SK-N-SH (cell line): ENCODE data around the gene BTN3A1. TPM values are rescaled to one million over a fixed set of nuclear protein-coding genes. Genes with fewer than 3 reads are reported as not detected.

Experiments
- CTCF ChIA-PET: fragments of 300-600, 350-600 bp; formaldehyde crosslinking; extraction: SDS; loops from one replicate; lab custom pipeline; 2021; lab: Yijun Ruan, JAX
- POLR2A ChIA-PET: fragments of 350-600 bp; sonication (Branson Sonifier 250); formaldehyde crosslinking; extraction: SDS; loops from one replicate; lab custom pipeline; 2020; ENCODE audit warnings: antibody characterized with exemption, inconsistent platforms; lab: Yijun Ruan, JAX
- DNase-seq: peaks from one replicate; pipeline ENCODE4 v3.0.0; 2012
- H2AFZ ChIP-seq: fragments of 200-600 bp; sonication (generic); 2 replicates; pipeline ENCODE4 v1.8.1; 2016; ENCODE audit warnings: antibody characterized with exemption, mild to moderate bottlenecking, low read depth
- H3F3A ChIP-seq: fragments of 200-600 bp; sonication (generic); replicated peaks from 2 replicates; pipeline ENCODE3; 2016; ENCODE audit warnings: antibody characterized with exemption, mild to moderate bottlenecking; ENCODE audit not compliant: insufficient read depth
- H3K27ac ChIP-seq, 2 experiments: fragments of 200-500 bp in 1 of 2; fragments of 200-600 bp in 1 of 2; sonication (Bioruptor generic) in 1 of 2; sonication (generic), shearing (Covaris generic) in 1 of 2; 2 replicates each; pipeline versions ENCODE4 v1.5.1 to v1.6.1; 2014 to 2016; ENCODE audit warnings: low read depth in 2 of 2, inconsistent platforms in 1 of 2, low read length in 1 of 2, mild to moderate bottlenecking in 1 of 2, mixed read lengths in 1 of 2
- H3K27me3 ChIP-seq: fragments of 200-600 bp; sonication (generic), shearing (Covaris generic); 2 replicates; pipeline ENCODE4 v1.6.1; 2016; ENCODE audit warnings: mixed run types; ENCODE audit not compliant: insufficient read depth
- H3K36me3 ChIP-seq, 2 experiments: fragments of 200-500 bp in 1 of 2; fragments of 200-600 bp in 1 of 2; sonication (Bioruptor generic) in 1 of 2; sonication (generic) in 1 of 2; replicated peaks in 1 of 2; 2 replicates each; pipeline versions ENCODE3 to v1.5.1; 2014 to 2016; ENCODE audit warnings: low read length in 1 of 2, mild to moderate bottlenecking in 1 of 2; ENCODE audit not compliant: insufficient read depth in 2 of 2, control insufficient read depth in 1 of 2
- H3K4me1 ChIP-seq, 2 experiments: fragments of 200-500 bp in 1 of 2; fragments of 200-600 bp in 1 of 2; sonication (Bioruptor generic) in 1 of 2; sonication (generic), shearing (Covaris generic) in 1 of 2; 2 replicates each; pipeline versions ENCODE4 v1.5.1 to v1.6.1; 2014 to 2016; ENCODE audit warnings: low read depth in 1 of 2, low read length in 1 of 2, mixed run types in 1 of 2; ENCODE audit not compliant: insufficient read depth in 2 of 2, control insufficient read depth in 1 of 2
- H3K4me2 ChIP-seq: fragments of 200-600 bp; sonication (generic), shearing (Covaris generic); 2 replicates; pipeline ENCODE4 v1.6.1; 2017; ENCODE audit warnings: mixed run types
- H3K4me3 ChIP-seq, 2 experiments: fragments of 200-500 bp in 1 of 2; fragments of 200-600 bp in 1 of 2; sonication (Bioruptor generic) in 1 of 2; sonication (generic), shearing (Covaris generic) in 1 of 2; 2 replicates each; pipeline versions ENCODE4 v1.5.1 to v1.8.1; 2014 to 2016; ENCODE audit warnings: low read depth in 2 of 2, inconsistent platforms in 1 of 2, low read length in 1 of 2, mild to moderate bottlenecking in 1 of 2, mixed read lengths in 1 of 2, moderate library complexity in 1 of 2
- H3K79me2 ChIP-seq: fragments of 200-600 bp; sonication (generic); 2 replicates; pipeline ENCODE4 v1.8.1; 2017; ENCODE audit warnings: mild to moderate bottlenecking; ENCODE audit not compliant: insufficient read depth
- H3K9ac ChIP-seq: fragments of 200-600 bp; sonication (generic); 2 replicates; pipeline ENCODE4 v1.6.1; 2017; ENCODE audit warnings: mixed run types
- H3K9me2 ChIP-seq: fragments of 200-600 bp; sonication (generic); 2 replicates; pipeline ENCODE4 v1.6.1; 2017; ENCODE audit warnings: mixed run types
- H3K9me3 ChIP-seq: fragments of 200-600 bp; sonication (generic); 2 replicates; pipeline ENCODE4 v1.6.1; 2017; ENCODE audit warnings: mixed run types, mild to moderate bottlenecking, moderate library complexity
- H4K20me1 ChIP-seq: fragments of 200-600 bp; sonication (generic); 2 replicates; pipeline ENCODE4 v1.6.1; 2017; ENCODE audit warnings: mild to moderate bottlenecking, mixed run types; ENCODE audit not compliant: insufficient read depth
- CHD2 ChIP-seq: fragments of 150-350 bp; IDR thresholded peaks from 2 replicates; pipeline ENCODE4 v1.6.1; 2018; ENCODE audit warnings: low read length; ENCODE audit not compliant: partially characterized antibody
- CTCF ChIP-seq: fragments of 200-600 bp; sonication (generic); IDR thresholded peaks from 2 replicates; pipeline ENCODE4 v1.6.1; 2017; ENCODE audit warnings: antibody characterized with exemption, mild to moderate bottlenecking, moderate library complexity
- EP300 ChIP-seq, 2 experiments: IDR thresholded peaks; 2 replicates each; pipeline versions ENCODE4 v1.4.0 to v1.6.1; 2012; ENCODE audit warnings: borderline replicate concordance in 1 of 2, low read depth in 1 of 2, low read length in 1 of 2
- GABPA ChIP-seq: IDR thresholded peaks from 2 replicates; pipeline ENCODE4 v1.4.0; 2012; ENCODE audit warnings: low read depth, mild to moderate bottlenecking
- IRF3 ChIP-seq: fragments of 150-350 bp; IDR thresholded peaks from 2 replicates; pipeline ENCODE4 v1.6.1; 2016; ENCODE audit warnings: mild to moderate bottlenecking, low read depth, low read length
- MXI1 ChIP-seq: IDR thresholded peaks from 2 replicates; pipeline ENCODE4 v1.6.1; 2012; ENCODE audit warnings: mild to moderate bottlenecking, low read depth, low read length, improper control_type of control experiment
- NFIC ChIP-seq: IDR thresholded peaks from 2 replicates; pipeline ENCODE4 v1.4.0; 2012; ENCODE audit warnings: borderline replicate concordance
- PBX3 ChIP-seq: IDR thresholded peaks from 2 replicates; pipeline ENCODE4; 2012
- POLR2AphosphoS5 ChIP-seq: IDR thresholded peaks from 2 replicates; pipeline ENCODE4 v1.6.1; 2012; ENCODE audit warnings: low read depth, low read length
- RAD21 ChIP-seq: IDR thresholded peaks from 2 replicates; pipeline ENCODE4 v1.6.1; 2012; ENCODE audit warnings: mild to moderate bottlenecking, low read length
- REST ChIP-seq: IDR thresholded peaks from 2 replicates; pipeline ENCODE4 v1.6.1; 2012; ENCODE audit warnings: mild to moderate bottlenecking, low read depth, low read length, moderate library complexity
- RFX5 ChIP-seq: IDR thresholded peaks from 2 replicates; pipeline ENCODE4 v1.6.1; 2012; ENCODE audit warnings: mild to moderate bottlenecking, improper control_type of control experiment, low read length
- RXRA ChIP-seq: IDR thresholded peaks from 2 replicates; pipeline ENCODE4 v1.4.0; 2012; ENCODE audit warnings: low read depth, mild to moderate bottlenecking, borderline replicate concordance
- SIN3A ChIP-seq: IDR thresholded peaks from 2 replicates; pipeline ENCODE4 v1.6.1; 2012; ENCODE audit warnings: low read depth, mild to moderate bottlenecking, low read length, moderate library complexity, borderline replicate concordance
- SMC3 ChIP-seq: IDR thresholded peaks from 2 replicates; pipeline ENCODE4 v1.6.1; 2012; ENCODE audit warnings: low read depth, low read length, improper control_type of control experiment
- TAF1 ChIP-seq: IDR thresholded peaks from 2 replicates; pipeline ENCODE4 v1.6.1; 2012; ENCODE audit warnings: low read depth, mild to moderate bottlenecking, low read length, moderate library complexity, borderline replicate concordance
- USF2 ChIP-seq: fragments of 150-350 bp; IDR thresholded peaks from 2 replicates; pipeline ENCODE4 v1.6.1; 2017; ENCODE audit warnings: antibody characterized with exemption, low read length, low read depth, borderline replicate concordance
- YY1 ChIP-seq: IDR thresholded peaks from 2 replicates; pipeline ENCODE4 v1.4.0; 2012; ENCODE audit warnings: low read depth, mild to moderate bottlenecking
- ZBTB33 ChIP-seq: IDR thresholded peaks from 2 replicates; pipeline ENCODE4 v1.4.0; 2012; ENCODE audit warnings: low read depth, borderline replicate concordance
- WGBS: methylation state at CpG from one replicate; pipeline ENCODE4 v1.1.6; 2017; ENCODE audit warnings: low lambda C conversion rate; 5-methylcytosine and 5-hydroxymethylcytosine counted together
- polyA plus RNA-seq, 3 experiments: library from polyadenylated mRNA; depleted of rRNA; stranded (reverse); fragments of >200 nt; gene quantifications; 2 replicates each; pipeline ENCODE4 v1.2.3, GENCODE V29; 2012

The BTN3A1 gene
- polyA plus RNA-seq, 1 of the 3 experiments (the other 2 are of a cell fraction) = 14.2 TPM

- TF ChIP-seq ZBTB33 (no peak), RFX5 (no peak)
Observed at GRCh38 chr6:26387565-26387964, 14.5 kb upstream of the BTN3A1 start (continued).

- POLR2A ChIA-PET = no interaction called here
- no peak overlapping the region for H3K4me2 ChIP-seq
Observed at GRCh38 chr6:26388014-26388413, 14.1 kb upstream of the BTN3A1 start.

More at GRCh38 chr6:26388014-26388413, 14.1 kb upstream of the BTN3A1 start:
- Histone ChIP-seq H3K27me3 (no peaks in the 10 kb centered on the region), H3K27ac (no peak overlapping the region), H3K79me2 (no peaks in the 10 kb centered on the region; the same call in 1 of the 2 replicates), H3K4me1 (peaks cover 0 to 8% of the 10 kb centered on the region in 2 experiments; a peak in 1 of 4 replicates), H3K9me2 (no peaks in the 10 kb centered on the region), H4K20me1 (no peaks in the 10 kb centered on the region), H3F3A (no peaks in the 10 kb centered on the region), H2AFZ (no peak overlapping the region), H3K9ac (no peak overlapping the region), H3K36me3 (peaks cover 0 to 22% of the 10 kb centered on the region in 2 experiments), H3K4me3 (no peak overlapping the region), H3K9me3 (no peaks in the 10 kb centered on the region)
- TF ChIP-seq SMC3 (no peak), TAF1 (no peak), RFX5 (no peak), EP300 (IDR thresholded peaks at IDR 0.05; ENCODE audit: borderline replicate concordance in 1 of 2, low read depth in 1 of 2, low read length in 1 of 2) (no peak), PBX3 (no peak), CTCF (no peak), RAD21 (no peak), MXI1 (no peak), REST (no peak), NFIC (no peak), SIN3A (no peak), USF2 (no peak), YY1 (no peak), GABPA (no peak), RXRA (no peak), POLR2AphosphoS5 (no peak), CHD2 (no peak), IRF3 (no peak)
- DNase-seq = no peak
- 88% methylated on average over 4 of the region's 6 CpGs for WGBS
- CTCF ChIA-PET = no interaction called here
